DMS79 treated with DMSO at 0.1 percent for 48 hours (cell line): ENCODE results near the gene RGSL1.
"Not testable (repeated sequence)": the region's sequence is repeated elsewhere in the genome, so short reads cannot be mapped to it uniquely, and the experiment has no call there.

Experiments
- DNase-seq: peaks from one replicate; lab custom pipeline; 2025; lab: John Stamatoyannopoulos, UW

RGSL1 gene

DNA sequence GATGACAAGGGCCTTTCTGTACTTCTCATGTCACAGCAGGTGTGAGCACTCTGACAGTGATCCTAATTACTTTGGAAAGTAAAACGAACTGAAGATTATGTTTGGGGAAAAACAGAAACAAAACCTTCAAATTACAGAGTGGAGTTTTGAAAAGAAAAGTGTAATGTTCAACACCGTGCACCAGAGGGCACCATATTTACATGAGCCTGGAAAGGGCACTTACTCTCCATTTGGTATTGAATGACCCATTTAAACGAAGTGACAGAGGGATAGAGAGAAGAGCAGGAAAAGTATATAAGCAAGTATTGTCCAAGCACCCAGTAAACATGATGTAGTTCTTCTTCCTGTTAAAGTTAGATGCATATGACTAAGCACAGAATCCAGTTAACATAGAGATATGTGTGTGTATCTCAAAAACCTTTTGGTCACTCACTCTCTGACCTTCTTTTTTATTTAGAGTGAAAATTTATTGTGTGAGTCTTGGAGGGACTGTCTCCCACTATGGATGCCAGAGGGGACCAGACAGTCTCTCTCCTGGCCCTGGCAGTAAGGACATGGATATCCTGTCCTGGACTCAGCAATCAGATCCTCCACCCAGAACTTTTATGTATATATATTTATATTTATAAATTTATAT, 3.8 kb upstream of the RGSL1 start:
- DNase-seq, result peak; percentile 34

DNA sequence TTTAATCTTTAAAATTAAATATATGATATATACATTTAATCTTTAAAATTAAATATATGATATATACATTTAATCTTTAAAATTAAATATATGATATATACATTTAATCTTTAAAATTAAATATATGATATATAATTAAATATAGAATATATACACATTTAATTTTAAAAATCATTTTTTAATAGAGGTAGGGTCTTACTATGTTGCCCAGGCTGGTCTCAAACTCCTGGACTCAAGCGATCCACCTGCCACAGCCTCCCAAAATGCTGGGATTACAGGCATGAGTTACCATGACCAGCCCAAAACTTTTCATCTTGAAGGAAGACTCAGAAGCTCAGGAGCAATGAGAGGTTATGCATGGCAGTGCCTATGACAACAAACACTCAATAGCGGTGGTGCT, 2.8 kb upstream of the RGSL1 start:
- not testable (repeated sequence) for DNase-seq

- DNase-seq, result no peak
Observed at GRCh38 chr1:182447660-182448059, 2.3 kb upstream of the RGSL1 start.

DNA sequence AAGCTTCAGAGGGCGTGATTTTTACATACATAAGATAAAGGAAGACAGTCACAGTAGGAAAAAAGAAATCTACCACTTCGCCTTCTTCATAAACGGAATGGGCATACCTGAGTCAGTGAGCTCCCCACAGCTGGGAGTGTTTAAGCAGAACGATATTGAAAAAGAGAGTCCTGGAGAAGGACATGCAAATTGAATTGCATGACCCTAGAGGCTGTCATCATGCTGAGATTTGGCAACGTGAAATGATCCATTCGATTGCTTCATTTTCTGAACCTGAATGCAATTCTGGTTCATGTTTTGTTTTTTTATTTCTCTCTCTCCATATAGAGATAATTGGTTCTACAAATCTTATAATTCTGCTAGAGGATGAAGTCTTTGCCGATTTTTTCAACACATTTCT, 3.7 kb downstream of the RGSL1 start:
- no peak for DNase-seq

- DNase-seq, result no peak
Observed at GRCh38 chr1:182457844-182458243, 7.9 kb downstream of the RGSL1 start.

DNA sequence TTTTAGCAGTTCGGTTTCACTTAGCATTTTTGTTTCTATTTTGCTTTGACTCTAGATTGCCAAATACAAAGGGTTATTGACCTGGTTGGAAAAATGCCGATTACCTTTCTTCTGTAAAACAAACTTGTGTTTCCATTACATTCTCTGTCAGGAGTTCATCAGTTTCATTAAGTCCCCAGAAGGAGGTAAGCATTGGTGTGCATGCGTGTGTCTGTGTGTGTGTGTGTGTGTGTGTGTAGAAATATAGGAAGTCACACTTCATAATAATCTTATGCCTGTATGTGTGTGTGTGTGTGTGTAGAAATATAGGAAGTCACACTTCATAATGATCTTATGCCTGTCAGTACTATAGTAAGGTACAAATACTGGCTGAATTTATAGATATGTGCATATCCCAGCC, 10.0 kb downstream of the RGSL1 start:
- no peak for DNase-seq

- DNase-seq, result no peak
Observed at GRCh38 chr1:182460550-182460951, 10.6 kb downstream of the RGSL1 start.

GRCh38 chr1:182473556-182473955, 23.6 kb downstream of the RGSL1 start:
- DNase-seq, result no peak

- no peak for DNase-seq
Observed at GRCh38 chr1:182476625-182477024, 26.7 kb downstream of the RGSL1 start.

DNA sequence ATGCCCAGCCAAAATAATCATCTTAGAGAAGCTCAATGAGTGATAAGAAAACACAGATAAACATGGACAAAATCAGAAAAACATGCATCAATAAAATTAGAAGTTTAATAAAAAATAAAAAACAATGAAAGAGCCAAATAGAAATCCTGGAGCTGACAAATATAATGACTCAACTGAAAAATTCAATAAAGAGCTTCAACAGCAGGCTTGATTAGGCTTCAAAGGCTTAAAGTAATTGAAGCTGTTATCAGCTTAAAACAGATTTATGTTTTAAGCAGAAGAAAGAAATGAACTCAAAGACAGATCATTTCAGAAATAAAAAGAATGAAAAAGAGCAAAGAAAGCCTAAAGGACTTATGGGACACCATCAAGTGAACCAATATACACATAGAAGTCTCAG, 28.3 kb downstream of the RGSL1 start:
- DNase-seq, result no peak

- DNase-seq, result no peak
Observed at GRCh38 chr1:182484067-182484466, 34.1 kb downstream of the RGSL1 start.

DNA sequence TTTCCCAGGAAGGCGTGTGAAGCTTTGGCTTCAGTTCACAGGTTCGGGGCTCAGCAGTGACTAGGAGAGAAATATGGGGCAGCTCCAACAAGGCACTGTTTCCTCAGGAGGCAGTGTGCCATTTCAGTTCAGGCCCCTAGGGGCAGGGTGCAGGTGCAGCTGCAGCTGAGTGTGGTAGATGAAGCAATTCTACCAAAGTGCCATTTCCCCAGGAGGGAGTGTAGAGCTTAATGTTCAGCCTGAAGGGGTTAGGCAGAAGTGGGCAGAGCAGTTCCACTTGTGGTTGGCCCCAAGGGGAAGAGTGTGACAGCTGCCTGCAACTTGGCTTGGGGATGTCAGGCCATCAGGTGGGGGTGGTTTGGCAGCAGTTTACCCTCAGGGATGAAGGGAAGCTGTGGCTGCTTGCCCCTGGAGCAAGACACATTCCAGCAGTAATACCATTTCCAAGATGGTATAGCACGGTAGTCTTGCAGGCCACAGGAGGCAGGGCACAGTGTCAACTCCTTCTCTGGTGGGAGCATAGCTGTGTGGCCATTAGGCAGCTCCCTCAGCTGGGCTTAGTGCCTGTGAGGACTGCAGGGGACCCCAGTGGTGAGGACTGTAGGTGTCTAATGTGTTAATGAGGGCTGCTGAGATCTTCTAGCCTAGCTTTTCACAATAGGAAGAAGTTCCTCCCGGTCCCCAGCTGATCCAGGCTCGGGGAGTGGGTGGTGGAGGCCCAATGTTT, 34.7 kb downstream of the RGSL1 start:
- DNase-seq, result peak; percentile 32

DNA sequence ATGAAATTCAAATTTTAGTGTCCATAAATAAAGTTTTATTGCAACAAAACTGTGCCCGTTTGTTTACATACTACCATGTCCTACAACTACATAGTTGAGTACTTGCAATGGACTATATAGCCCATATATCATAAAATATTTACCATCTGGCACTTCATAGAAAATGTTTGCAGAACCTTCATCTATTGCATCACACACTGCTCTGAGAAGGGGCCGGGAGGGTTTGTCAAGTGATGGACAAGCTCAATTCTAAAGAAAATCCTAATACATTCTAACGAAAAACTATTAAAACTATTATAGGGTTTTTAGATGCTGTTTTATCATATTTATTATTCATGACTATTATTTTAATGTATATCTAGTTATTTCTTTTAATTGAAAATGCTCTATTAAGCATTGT, 35.9 kb downstream of the RGSL1 start:
- DNase-seq, result no peak

- DNase-seq, result no peak
Observed at GRCh38 chr1:182488803-182489202, 38.9 kb downstream of the RGSL1 start.

GRCh38 chr1:182493063-182493462, 43.1 kb downstream of the RGSL1 start:
- DNase-seq, result no peak

GRCh38 chr1:182495002-182495401, 45.1 kb downstream of the RGSL1 start:
- DNase-seq, result no peak

DNA sequence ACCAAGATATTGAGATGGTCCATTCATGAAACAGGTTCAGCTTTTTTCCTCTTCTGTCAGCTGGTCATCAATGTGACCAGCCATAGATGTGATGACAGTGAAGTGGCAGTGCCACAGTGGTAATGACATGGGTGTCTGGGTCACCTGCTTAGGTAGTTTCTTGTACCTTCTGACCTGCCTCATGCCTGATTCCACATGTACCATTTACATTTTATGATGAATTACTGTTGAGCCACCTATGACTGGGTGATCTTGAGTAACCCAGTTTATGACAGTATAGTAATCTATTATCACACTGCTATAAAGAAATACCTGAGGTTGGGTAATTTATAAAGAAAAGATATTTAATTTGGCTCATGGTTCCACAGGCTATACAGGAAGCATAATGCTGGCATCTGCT, 45.7 kb downstream of the RGSL1 start:
- DNase-seq, result no peak

GRCh38 chr1:182507685-182508084, 57.7 kb downstream of the RGSL1 start:
- no peak for DNase-seq

GRCh38 chr1:182515556-182515955, 65.6 kb downstream of the RGSL1 start:
- no peak for DNase-seq

DNA sequence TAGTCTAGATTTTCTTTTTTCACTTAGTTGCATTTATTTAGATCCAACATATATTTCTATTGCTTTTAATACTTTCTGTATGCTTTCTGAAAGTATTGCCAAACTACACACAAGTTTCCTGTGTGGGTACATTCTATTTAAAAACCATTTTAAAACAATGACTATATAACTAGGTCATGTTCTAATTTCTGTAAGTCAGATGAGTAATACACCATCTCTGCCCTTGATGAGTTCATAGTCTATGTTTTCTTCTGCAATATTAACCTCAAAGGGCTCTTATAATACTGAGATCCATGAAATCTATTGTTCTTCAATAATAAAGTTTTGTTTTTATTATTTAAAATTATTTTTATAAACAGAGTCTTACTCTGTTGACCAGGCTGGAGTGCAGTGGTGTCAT, 70.8 kb downstream of the RGSL1 start:
- no peak for DNase-seq

DNA sequence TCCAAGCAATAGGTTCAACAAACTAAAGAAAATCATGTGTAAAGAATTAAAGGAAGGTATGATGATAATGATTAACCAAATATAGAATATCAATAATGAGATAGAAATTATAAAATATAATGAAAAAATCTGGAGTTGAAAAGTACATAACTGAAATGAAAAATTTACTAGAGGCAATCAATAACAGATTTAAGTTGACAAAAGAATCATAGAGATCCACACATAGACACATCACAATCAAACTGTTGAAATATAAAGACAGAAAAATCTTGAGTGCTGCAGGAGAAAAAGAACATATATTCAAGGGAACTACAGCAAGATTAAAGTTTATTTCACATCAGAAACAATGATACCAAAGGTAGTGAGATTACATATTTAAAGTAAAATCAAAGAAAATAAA, 75.4 kb downstream of the RGSL1 start:
- DNase-seq, result no peak

DNA sequence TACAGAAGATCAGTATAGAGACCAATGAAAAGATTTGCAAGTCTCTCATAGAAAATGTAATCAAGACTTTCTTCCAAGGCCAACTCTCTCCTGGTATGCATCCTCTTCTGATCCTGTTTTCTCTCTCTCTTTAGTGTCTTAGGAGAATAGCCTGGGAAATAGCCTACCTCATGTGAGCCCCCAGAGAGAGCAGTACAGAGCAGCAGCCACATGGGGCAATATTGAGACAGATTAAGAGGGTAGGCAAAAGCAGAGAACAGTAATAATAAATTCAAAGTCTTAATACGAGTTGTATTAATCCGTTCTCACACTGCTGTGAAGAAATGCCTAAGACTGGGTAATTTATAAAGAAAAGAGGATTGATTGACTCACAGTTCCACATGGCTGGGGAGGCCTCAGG, 77.7 kb downstream of the RGSL1 start:
- DNase-seq, result no peak

- DNase-seq, result not testable (repeated sequence)
Observed at GRCh38 chr1:182528206-182528605, 78.3 kb downstream of the RGSL1 start.

DNA sequence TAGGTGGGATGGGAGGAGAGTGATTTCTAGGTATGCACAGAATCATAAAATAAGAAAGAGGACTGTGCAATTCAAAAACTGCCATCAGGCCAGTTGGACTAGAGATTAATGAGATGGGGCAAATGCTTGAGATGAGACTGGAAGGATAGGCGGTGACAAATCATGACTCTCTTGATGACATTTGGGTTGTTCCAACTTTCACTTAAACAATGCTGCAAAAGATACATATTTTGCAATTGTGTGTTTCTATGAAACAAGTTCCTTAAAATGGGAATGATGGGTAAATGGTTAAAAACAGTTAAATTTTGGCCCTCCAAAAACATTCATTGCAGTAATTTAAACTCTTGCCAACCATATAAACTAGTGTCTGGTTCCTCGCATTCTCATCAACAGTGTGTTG, 84.0 kb downstream of the RGSL1 start:
- DNase-seq, result no peak
